Cardiac fibroblast (primary cell): ENCODE data around the gene SLC35E3.
A peak's percentile ranks its signal among the peaks of the same experiment; 100 is the strongest.

Experiments
- DNase-seq, 2 donors: peaks; one replicate each; pipeline versions ENCODE4 v3.0.0 to v3.0.0-alpha.2; 2010; ENCODE audit warnings: low read depth in 2 of 2
- H3K4me3 ChIP-seq, 2 donors: replicated peaks in 1 of 2; 1 replicate in 1 of 2; 2 replicates in 1 of 2; pipeline ENCODE4 v1.5.1; 2011; ENCODE audit warnings: low read depth in 2 of 2, low read length in 2 of 2, mild to moderate bottlenecking in 2 of 2, moderate library complexity in 1 of 2
- CTCF ChIP-seq: IDR thresholded peaks from one replicate; pipeline ENCODE4 v1.5.1; 2011; ENCODE audit warnings: low read depth, mild to moderate bottlenecking, low read length, inconsistent platforms

Gene SLC35E3

GRCh38 chr12:68792952-68793351 lies 47.0 kb downstream of the SLC35E3 start:
- TF ChIP-seq CTCF: no peak
- peak; percentile 35 to 64 for DNase-seq
- no peak overlapping the region for H3K4me3 ChIP-seq

GRCh38 chr12:68793436-68793835 lies 47.5 kb downstream of the SLC35E3 start:
- H3K4me3 ChIP-seq: no peak overlapping the region
- TF ChIP-seq CTCF: no peak
- DNase-seq: no peak

GRCh38 chr12:68793975-68794652 lies 48.1 kb downstream of the SLC35E3 start:
- no peak for DNase-seq
- H3K4me3 ChIP-seq: no peak overlapping the region
- TF ChIP-seq CTCF: no peak

GRCh38 chr12:68794653-68795251 lies 48.8 kb downstream of the SLC35E3 start:
- H3K4me3 ChIP-seq: no peak overlapping the region
- TF ChIP-seq CTCF: no peak
- peak in 1 of 2 donors; percentile 85 for DNase-seq

GRCh38 chr12:68796399-68796798 lies 50.4 kb downstream of the SLC35E3 start:
- H3K4me3 ChIP-seq: no peak overlapping the region
- TF ChIP-seq CTCF: no peak
- DNase-seq: no peak

GRCh38 chr12:68798882-68799234 lies 52.9 kb downstream of the SLC35E3 start:
- TF ChIP-seq CTCF: no peak
- no peak overlapping the region for H3K4me3 ChIP-seq
- no peak for DNase-seq
